Breast epithelium (tissue), 3 donors: ENCODE measurements around the gene GSX2.

Source experiments
- POLR2A ChIP-seq: fragments of 450-650 bp; IDR thresholded peaks from one replicate; pipeline ENCODE4 v1.6.1; 2016; ENCODE audit warnings: antibody characterized with exemption, mild to moderate bottlenecking, moderate library complexity
- POLR2AphosphoS5 ChIP-seq, 3 donors: sonication (generic); formaldehyde crosslinking; IDR thresholded peaks; one replicate each; pipeline ENCODE4 v1.6.1; 2017; ENCODE audit warnings: antibody characterized with exemption in 3 of 3
- TF ChIP-seq, protein P1 (sequence below), 3 donors: fragments of 450-650 bp; IDR thresholded peaks; one replicate each; pipeline ENCODE4 v1.5.1; 2016 to 2017; ENCODE audit warnings: antibody characterized with exemption in 3 of 3, mild to moderate bottlenecking in 3 of 3, moderate library complexity in 3 of 3

DNA sequence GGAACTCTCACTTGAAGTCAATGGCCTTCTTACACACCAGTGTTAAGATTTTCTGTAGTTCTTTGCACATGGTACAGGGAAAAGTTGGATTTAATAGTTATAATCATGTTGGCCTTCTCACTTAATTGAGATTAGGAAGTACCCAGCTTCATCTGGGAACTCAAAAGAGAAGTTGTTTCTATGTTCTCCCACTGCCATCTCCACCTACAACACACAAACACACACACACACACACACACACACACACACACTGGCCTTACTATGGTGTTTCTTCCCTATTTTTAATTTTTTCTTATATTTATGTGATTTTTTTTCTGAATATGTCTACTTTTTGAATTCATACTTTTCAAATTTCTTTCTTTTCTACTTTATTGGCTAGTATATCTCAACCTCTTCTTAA is 25.6 kb upstream of the GSX2 start:
- TF ChIP-seq, protein P1, sequence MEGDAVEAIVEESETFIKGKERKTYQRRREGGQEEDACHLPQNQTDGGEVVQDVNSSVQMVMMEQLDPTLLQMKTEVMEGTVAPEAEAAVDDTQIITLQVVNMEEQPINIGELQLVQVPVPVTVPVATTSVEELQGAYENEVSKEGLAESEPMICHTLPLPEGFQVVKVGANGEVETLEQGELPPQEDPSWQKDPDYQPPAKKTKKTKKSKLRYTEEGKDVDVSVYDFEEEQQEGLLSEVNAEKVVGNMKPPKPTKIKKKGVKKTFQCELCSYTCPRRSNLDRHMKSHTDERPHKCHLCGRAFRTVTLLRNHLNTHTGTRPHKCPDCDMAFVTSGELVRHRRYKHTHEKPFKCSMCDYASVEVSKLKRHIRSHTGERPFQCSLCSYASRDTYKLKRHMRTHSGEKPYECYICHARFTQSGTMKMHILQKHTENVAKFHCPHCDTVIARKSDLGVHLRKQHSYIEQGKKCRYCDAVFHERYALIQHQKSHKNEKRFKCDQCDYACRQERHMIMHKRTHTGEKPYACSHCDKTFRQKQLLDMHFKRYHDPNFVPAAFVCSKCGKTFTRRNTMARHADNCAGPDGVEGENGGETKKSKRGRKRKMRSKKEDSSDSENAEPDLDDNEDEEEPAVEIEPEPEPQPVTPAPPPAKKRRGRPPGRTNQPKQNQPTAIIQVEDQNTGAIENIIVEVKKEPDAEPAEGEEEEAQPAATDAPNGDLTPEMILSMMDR (IDR thresholded peaks at IDR 0.05): no peak
- no peak for TF ChIP-seq POLR2A
- no peak for TF ChIP-seq POLR2AphosphoS5 (IDR thresholded peaks at IDR 0.05)
